Measurements from ENCODE around the gene CLEC14A.

DNA sequence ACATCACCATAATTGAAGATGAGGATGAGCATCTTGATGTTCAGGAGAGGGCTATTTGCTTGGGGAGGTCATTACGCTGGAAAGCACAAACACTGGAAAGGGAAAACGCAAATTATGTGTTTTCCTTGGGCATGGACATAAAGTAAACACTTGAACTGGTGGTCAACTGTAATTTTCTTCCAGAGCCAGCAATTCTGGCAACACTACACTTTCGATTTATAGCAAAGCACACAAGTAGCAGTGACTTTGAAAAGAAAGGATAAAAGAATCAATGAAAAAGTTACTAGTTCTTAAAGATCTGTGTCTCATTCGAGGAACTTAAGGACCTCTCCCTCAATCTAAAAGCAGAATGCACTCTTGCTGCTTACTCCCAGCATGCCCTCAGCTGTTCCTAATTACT, 2.2 kb downstream of the CLEC14A start:
- TF ChIP-seq, protein P1, sequence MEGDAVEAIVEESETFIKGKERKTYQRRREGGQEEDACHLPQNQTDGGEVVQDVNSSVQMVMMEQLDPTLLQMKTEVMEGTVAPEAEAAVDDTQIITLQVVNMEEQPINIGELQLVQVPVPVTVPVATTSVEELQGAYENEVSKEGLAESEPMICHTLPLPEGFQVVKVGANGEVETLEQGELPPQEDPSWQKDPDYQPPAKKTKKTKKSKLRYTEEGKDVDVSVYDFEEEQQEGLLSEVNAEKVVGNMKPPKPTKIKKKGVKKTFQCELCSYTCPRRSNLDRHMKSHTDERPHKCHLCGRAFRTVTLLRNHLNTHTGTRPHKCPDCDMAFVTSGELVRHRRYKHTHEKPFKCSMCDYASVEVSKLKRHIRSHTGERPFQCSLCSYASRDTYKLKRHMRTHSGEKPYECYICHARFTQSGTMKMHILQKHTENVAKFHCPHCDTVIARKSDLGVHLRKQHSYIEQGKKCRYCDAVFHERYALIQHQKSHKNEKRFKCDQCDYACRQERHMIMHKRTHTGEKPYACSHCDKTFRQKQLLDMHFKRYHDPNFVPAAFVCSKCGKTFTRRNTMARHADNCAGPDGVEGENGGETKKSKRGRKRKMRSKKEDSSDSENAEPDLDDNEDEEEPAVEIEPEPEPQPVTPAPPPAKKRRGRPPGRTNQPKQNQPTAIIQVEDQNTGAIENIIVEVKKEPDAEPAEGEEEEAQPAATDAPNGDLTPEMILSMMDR (IDR thresholded peaks at IDR 0.05) = no peak
- TF ChIP-seq EP300 (IDR thresholded peaks at IDR 0.05) = no peak
- no peak for TF ChIP-seq POLR2A (IDR thresholded peaks at IDR 0.05)
- TF ChIP-seq POLR2AphosphoS5 (IDR thresholded peaks at IDR 0.05) = no peak
